A673 (cell line): ENCODE results near the gene C2. TPM values are rescaled to one million over a fixed set of nuclear protein-coding genes. Genes with fewer than 3 reads are reported as not detected.
A peak's percentile ranks its signal among the peaks of the same experiment; 100 is the strongest.

Experiments
- BruUV-seq: library from RNA; stranded (reverse); fragments of 400-500 nt; replicated peaks from 2 replicates; lab custom pipeline; 2021; lab: Mats Ljungman, UMichigan
- CTCF ChIA-PET: fragments of 300-600 bp; sonication (Branson Sonifier 250); formaldehyde crosslinking; loops from one replicate; lab custom pipeline; 2022; ENCODE audit warnings: antibody characterized with exemption; lab: Charles Lee
- POLR2A ChIA-PET: fragments of 300-600 bp; sonication (Branson Sonifier 250); formaldehyde crosslinking; loops from one replicate; lab custom pipeline; 2022; ENCODE audit warnings: antibody characterized with exemption; ENCODE audit not compliant: low non-redundant PET; lab: Charles Lee
- DNase-seq: peaks from one replicate; pipeline ENCODE4 v3.0.0-alpha.2; 2015; ENCODE audit warnings: low spot score
- H3K27ac ChIP-seq: fragments of 200-600 bp; sonication (generic); 2 replicates; pipeline ENCODE4 v1.5.1; 2016; ENCODE audit warnings: mixed run types, low read depth, mild to moderate bottlenecking, mixed read lengths, antibody characterized with exemption, low read length; ENCODE audit not compliant: poor library complexity, severe bottlenecking
- H3K27me3 ChIP-seq: fragments of 200-600 bp; sonication (generic); replicated peaks from 2 replicates; pipeline ENCODE4 v1.6.1; 2017; ENCODE audit warnings: mixed run types, low read depth, mild to moderate bottlenecking, mixed read lengths, antibody characterized with exemption, low read length; ENCODE audit not compliant: insufficient read depth, poor library complexity
- H3K36me3 ChIP-seq: fragments of 200-600 bp; sonication (generic); 2 replicates; pipeline ENCODE4 v1.6.1; 2016; ENCODE audit warnings: mixed run types, mild to moderate bottlenecking, mixed read lengths, antibody characterized with exemption, low read length; ENCODE audit not compliant: insufficient read depth, poor library complexity, severe bottlenecking
- H3K4me1 ChIP-seq: fragments of 200-600 bp; sonication (generic); 2 replicates; pipeline ENCODE4 v1.6.1; 2017; ENCODE audit warnings: mixed run types, mild to moderate bottlenecking, mixed read lengths, antibody characterized with exemption, low read length; ENCODE audit not compliant: insufficient read depth, poor library complexity, severe bottlenecking
- H3K4me3 ChIP-seq: fragments of 200-600 bp; sonication (generic); 2 replicates; pipeline ENCODE4 v1.5.1; 2016; ENCODE audit warnings: low read depth, mixed run types, mild to moderate bottlenecking, mixed read lengths, low read length; ENCODE audit not compliant: poor library complexity, severe bottlenecking
- H3K9me3 ChIP-seq: fragments of 200-600 bp; sonication (generic); 2 replicates; pipeline ENCODE4 v1.6.1; 2016; ENCODE audit warnings: mixed run types, low read depth, mild to moderate bottlenecking, mixed read lengths, antibody characterized with exemption, low read length; ENCODE audit not compliant: poor library complexity, severe bottlenecking
- CTCF ChIP-seq: fragments of 300-800, 200-600 bp; sonication (generic); conservative IDR thresholded peaks from 2 replicates; pipeline ENCODE4 v1.5.1; 2017; ENCODE audit warnings: low read depth, mild to moderate bottlenecking, antibody characterized with exemption, low read length, moderate library complexity, mixed read lengths
- EZH2 ChIP-seq: fragments of 200-600 bp; sonication (generic); IDR thresholded peaks from 2 replicates; pipeline ENCODE4 v1.6.1; 2017; ENCODE audit warnings: borderline replicate concordance, low read depth, mild to moderate bottlenecking, mixed read lengths, antibody characterized with exemption, low read length; ENCODE audit not compliant: poor library complexity, severe bottlenecking
- intact Hi-C: fragments of 100-400 bp; cut with micrococcal nuclease; formaldehyde crosslinking; loops from one replicate; pipeline ENCODE4 v1.10.0; 2022; ENCODE audit not compliant: unreplicated experiment
- total RNA-seq: library from RNA; stranded (reverse); gene quantifications from 2 replicates; pipeline ENCODE4 v1.2.3, GENCODE V29; 2021

C2 gene
- total RNA-seq, 1 experiment from 2014 or later = 0.56 TPM

GRCh38 chr6:31949926-31950548 is 22.5 kb downstream of the C2 start:
- intact Hi-C loops = loop anchor here (10.0 kb wide), 1 partner anchor 265 kb away; the partner anchor contains the start of gene LY6G5C
- Histone ChIP-seq H3K9me3 (no peaks in the 10 kb centered on the region), H3K36me3 (peaks cover 35% of the 10 kb centered on the region), H3K27me3 (no peaks in the 10 kb centered on the region), H3K4me3 (no peak overlapping the region), H3K4me1 (no peaks in the 10 kb centered on the region), H3K27ac (no peak overlapping the region)
- TF ChIP-seq CTCF (no peak), EZH2 (no peak)
- ChIA-PET CTCF (no interaction called here), POLR2A (no interaction called here)
- BruUV-seq = no TSS peak
- no peak for DNase-seq

GRCh38 chr6:31952140-31952805 is 24.8 kb downstream of the C2 start:
- intact Hi-C loops = loop anchor here (10.0 kb wide), 1 partner anchor 267 kb away; the partner anchor contains the start of gene LY6G5C
- Histone ChIP-seq H3K4me1 (no peaks in the 10 kb centered on the region), H3K27ac (no peak overlapping the region), H3K9me3 (no peaks in the 10 kb centered on the region), H3K36me3 (peaks cover 50% of the 10 kb centered on the region), H3K27me3 (no peaks in the 10 kb centered on the region), H3K4me3 (no peak overlapping the region)
- peak; percentile 40 for DNase-seq
- POLR2A ChIA-PET = interaction anchor here (0.6 kb wide), 1 partner anchor 873 kb away, joined by 3 read pairs; no protein-coding TSS in a partner anchor
- BruUV-seq = no TSS peak
- TF ChIP-seq EZH2 = no peak
- TF ChIP-seq CTCF = peak; percentile 71
- CTCF ChIA-PET = interaction anchor here (0.6 to 1.5 kb wide), 6 partner anchors 14 to 405 kb away, joined by 3 to 8 read pairs (median 3); partner anchors contain the start of genes GPANK1 and NFKBIL1

GRCh38 chr6:31952890-31953289 is 25.4 kb downstream of the C2 start:
- ChIA-PET CTCF (interaction anchor here (1.0 to 1.5 kb wide), 4 partner anchors 14 to 405 kb away, joined by 3 to 8 read pairs (median 4); partner anchors contain the start of gene NFKBIL1), POLR2A (interaction anchor here (0.6 kb wide), 1 partner anchor 873 kb away, joined by 3 read pairs; no protein-coding TSS in a partner anchor)
- Histone ChIP-seq H3K4me3 (no peak overlapping the region), H3K4me1 (peaks cover 4% of the 10 kb centered on the region), H3K27me3 (no peaks in the 10 kb centered on the region), H3K36me3 (peaks cover 50% of the 10 kb centered on the region), H3K9me3 (no peaks in the 10 kb centered on the region), H3K27ac (no peak overlapping the region)
- intact Hi-C loops = loop anchor here (10.0 kb wide), 1 partner anchor 268 kb away; the partner anchor contains the start of gene LY6G5C
- no peak for TF ChIP-seq CTCF
- no peak for TF ChIP-seq EZH2
- no peak for DNase-seq
- BruUV-seq = no TSS peak
